ENCODE measurements around the gene JUNB.

JUNB gene

DNA sequence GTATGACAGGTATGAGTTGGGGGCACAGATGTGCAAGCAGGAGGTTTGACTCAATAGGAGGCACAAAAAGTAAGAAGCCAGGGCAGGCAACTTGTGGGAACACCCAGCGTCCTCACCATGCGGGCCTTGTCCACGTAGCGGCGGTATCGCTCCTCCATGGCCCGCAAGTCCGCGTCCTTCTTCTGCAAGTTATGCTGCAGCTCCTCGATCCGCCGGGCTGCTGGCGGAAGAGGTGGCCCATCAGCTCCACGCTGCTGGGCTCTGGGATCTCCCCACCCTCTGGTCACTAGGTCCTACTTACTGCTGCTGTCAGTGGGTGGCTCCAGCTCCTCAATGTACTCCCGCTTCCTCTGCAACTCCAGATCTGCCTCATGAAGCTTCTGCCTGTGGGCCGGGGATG, 26.6 kb upstream of the JUNB start:
- no peaks in the 10 kb centered on the region for H3K9me3 ChIP-seq (ENCODE audit: insufficient read depth, low read length)
- peaks cover 7% of the 10 kb centered on the region for H3K36me3 ChIP-seq (replicated peaks; ENCODE audit: low read depth, low read length)
- TF ChIP-seq CTCF (IDR thresholded peaks at IDR 0.05; ENCODE audit: low read depth, low read length) (no peak), EZH2phosphoT487 (IDR thresholded peaks at IDR 0.05; ENCODE audit: low read depth) (no peak)
- no peaks in the 10 kb centered on the region for H3K27me3 ChIP-seq (ENCODE audit: low read depth, low read length)
- H3K9ac ChIP-seq (ENCODE audit: low read length) = no peak overlapping the region
- H3K4me2 ChIP-seq (ENCODE audit: low read length) = no peak overlapping the region
- H3K4me1 ChIP-seq (ENCODE audit: low read length) = peaks cover 3% of the 10 kb centered on the region; the same call in 1 of the 2 replicates
- no peaks in the 10 kb centered on the region for H4K20me1 ChIP-seq (ENCODE audit: insufficient read depth, low read length)
- no peak overlapping the region for H3K27ac ChIP-seq (ENCODE audit: low read length)
- no peak overlapping the region for H2AFZ ChIP-seq (ENCODE audit: low read depth, low read length)
- no peaks in the 10 kb centered on the region for H3K79me2 ChIP-seq (ENCODE audit: low read length)
- H3K4me3 ChIP-seq (ENCODE audit: low read length) = no peak overlapping the region

GRCh38 chr19:12766051-12766521, 25.2 kb upstream of the JUNB start:
- H3K9me3 ChIP-seq (ENCODE audit: insufficient read depth, low read length) = no peaks in the 10 kb centered on the region
- peak overlapping the region; percentile 84 for H3K4me2 ChIP-seq (ENCODE audit: low read length)
- TF ChIP-seq CTCF (IDR thresholded peaks at IDR 0.05; ENCODE audit: low read depth, low read length) (peak; percentile 87), EZH2phosphoT487 (IDR thresholded peaks at IDR 0.05; ENCODE audit: low read depth) (no peak)
- H3K4me1 ChIP-seq (ENCODE audit: low read length) = peaks cover 3% of the 10 kb centered on the region; the same call in 1 of the 2 replicates
- H3K27me3 ChIP-seq (ENCODE audit: low read depth, low read length) = no peaks in the 10 kb centered on the region
- H4K20me1 ChIP-seq (ENCODE audit: insufficient read depth, low read length) = no peaks in the 10 kb centered on the region
- peak overlapping the region; percentile 69 for H3K4me3 ChIP-seq (ENCODE audit: low read length)
- H3K9ac ChIP-seq (ENCODE audit: low read length) = no peak overlapping the region
- H2AFZ ChIP-seq (ENCODE audit: low read depth, low read length) = no peak overlapping the region
- H3K79me2 ChIP-seq (ENCODE audit: low read length) = no peaks in the 10 kb centered on the region
- H3K27ac ChIP-seq (ENCODE audit: low read length) = no peak overlapping the region
- peaks cover 7% of the 10 kb centered on the region for H3K36me3 ChIP-seq (replicated peaks; ENCODE audit: low read depth, low read length)

- Histone ChIP-seq H4K20me1 (ENCODE audit: insufficient read depth, low read length) (no peaks in the 10 kb centered on the region), H3K9me3 (ENCODE audit: insufficient read depth, low read length) (no peaks in the 10 kb centered on the region), H3K4me3 (ENCODE audit: low read length) (no peak overlapping the region), H3K4me1 (ENCODE audit: low read length) (peaks cover 3% of the 10 kb centered on the region; the same call in 1 of the 2 replicates), H3K27me3 (ENCODE audit: low read depth, low read length) (no peaks in the 10 kb centered on the region), H3K79me2 (ENCODE audit: low read length) (no peaks in the 10 kb centered on the region), H3K9ac (ENCODE audit: low read length) (no peak overlapping the region), H3K27ac (ENCODE audit: low read length) (no peak overlapping the region), H3K36me3 (replicated peaks; ENCODE audit: low read depth, low read length) (peaks cover 7% of the 10 kb centered on the region), H3K4me2 (ENCODE audit: low read length) (no peak overlapping the region), H2AFZ (ENCODE audit: low read depth, low read length) (no peak overlapping the region)
- no peak for TF ChIP-seq CTCF (IDR thresholded peaks at IDR 0.05; ENCODE audit: low read depth, low read length)
These were observed 24.1 kb upstream of the JUNB start for GRCh38 chr19:12767150-12767549.

DNA sequence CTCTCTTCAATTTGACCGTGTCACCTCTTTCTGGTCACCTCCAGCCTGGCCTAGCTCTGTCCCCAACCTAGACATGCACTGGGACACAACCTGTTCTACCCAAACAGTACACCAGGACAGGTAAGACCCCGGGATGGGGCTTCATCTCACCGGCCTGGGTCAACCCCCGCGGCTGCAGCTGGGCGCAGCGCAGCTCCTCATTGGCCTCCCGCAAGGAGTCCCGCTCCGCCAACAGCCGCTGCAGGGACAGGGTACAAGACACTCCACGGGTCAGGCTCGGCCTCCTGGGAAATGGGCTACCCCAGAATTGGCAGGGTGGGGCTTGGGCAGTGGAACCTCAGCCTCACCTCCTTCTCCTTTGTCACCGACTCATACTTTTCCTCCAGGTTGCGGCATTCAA, 23.6 kb upstream of the JUNB start:
- TF ChIP-seq EZH2phosphoT487 (IDR thresholded peaks at IDR 0.05; ENCODE audit: low read depth) (no peak), CTCF (IDR thresholded peaks at IDR 0.05; ENCODE audit: low read depth, low read length) (no peak)
- Histone ChIP-seq H3K79me2 (ENCODE audit: low read length) (no peaks in the 10 kb centered on the region), H3K36me3 (replicated peaks; ENCODE audit: low read depth, low read length) (peaks cover 7% of the 10 kb centered on the region), H3K4me1 (ENCODE audit: low read length) (peaks cover 3% of the 10 kb centered on the region; the same call in 1 of the 2 replicates), H3K4me3 (ENCODE audit: low read length) (no peak overlapping the region), H3K9me3 (ENCODE audit: insufficient read depth, low read length) (no peaks in the 10 kb centered on the region), H3K4me2 (ENCODE audit: low read length) (no peak overlapping the region), H3K27me3 (ENCODE audit: low read depth, low read length) (no peaks in the 10 kb centered on the region), H4K20me1 (ENCODE audit: insufficient read depth, low read length) (no peaks in the 10 kb centered on the region), H3K27ac (ENCODE audit: low read length) (no peak overlapping the region), H3K9ac (ENCODE audit: low read length) (no peak overlapping the region), H2AFZ (ENCODE audit: low read depth, low read length) (no peak overlapping the region)
